NT2/D1 (cell line): ENCODE results near the gene TMEM132D.

Source experiments
- DNase-seq: peaks from one replicate; pipeline ENCODE4 v3.0.0-alpha.2; 2011; ENCODE audit warnings: low read depth, low spot score
- H3K27me3 ChIP-seq: 2 replicates; pipeline ENCODE4 v1.6.0; 2011; ENCODE audit warnings: mild to moderate bottlenecking; ENCODE audit not compliant: insufficient read length, insufficient read depth
- H3K36me3 ChIP-seq: 2 replicates; pipeline ENCODE4 v1.6.1; 2011; ENCODE audit warnings: mild to moderate bottlenecking, low read length, mixed read lengths; ENCODE audit not compliant: insufficient read depth, insufficient read length
- H3K4me1 ChIP-seq: 2 replicates; pipeline ENCODE4 v1.5.1; 2011; ENCODE audit not compliant: insufficient read depth, insufficient read length
- H3K4me3 ChIP-seq: 2 replicates; pipeline ENCODE4 v1.5.1; 2011; ENCODE audit warnings: low read depth; ENCODE audit not compliant: insufficient read length
- H3K9ac ChIP-seq: 2 replicates; pipeline ENCODE4 v1.6.0; 2011; ENCODE audit warnings: low read depth; ENCODE audit not compliant: insufficient read length
- H3K9me3 ChIP-seq: 2 replicates; pipeline ENCODE4 v1.5.1; 2011; ENCODE audit warnings: mild to moderate bottlenecking, low read length; ENCODE audit not compliant: insufficient read depth
- SUZ12 ChIP-seq: IDR thresholded peaks from 2 replicates; pipeline ENCODE4 v1.6.1; 2011; ENCODE audit not compliant: insufficient read length, insufficient read depth; ENCODE audit errors: extremely low read depth
- YY1 ChIP-seq: IDR thresholded peaks from 2 replicates; pipeline ENCODE4 v1.6.1; 2011; ENCODE audit not compliant: insufficient read length, insufficient read depth
- ZNF274 ChIP-seq: IDR thresholded peaks from 2 replicates; pipeline ENCODE4 v1.6.1; 2011; ENCODE audit warnings: mild to moderate bottlenecking, low read depth, low read length

The TMEM132D gene

DNA sequence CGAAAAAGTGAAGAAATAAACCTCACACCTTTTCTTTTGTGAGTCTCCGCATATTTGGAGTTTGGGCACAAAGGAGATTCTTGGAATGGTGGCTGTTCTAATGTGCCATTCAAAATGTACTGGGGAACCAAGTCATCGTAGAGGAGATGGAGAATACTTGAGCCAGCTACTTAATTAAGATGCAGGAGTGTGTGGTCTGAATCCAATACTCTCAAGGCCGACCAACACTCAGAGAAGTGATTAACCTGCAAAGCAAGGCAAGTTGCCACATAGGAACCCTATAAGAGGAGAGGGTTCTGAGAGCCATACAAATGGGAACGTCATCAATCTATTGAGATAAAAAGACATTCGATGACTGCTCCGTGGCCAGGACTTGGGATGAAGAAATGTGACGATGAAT lies 603.8 kb downstream of the TMEM132D start:
- no peak for DNase-seq

DNA sequence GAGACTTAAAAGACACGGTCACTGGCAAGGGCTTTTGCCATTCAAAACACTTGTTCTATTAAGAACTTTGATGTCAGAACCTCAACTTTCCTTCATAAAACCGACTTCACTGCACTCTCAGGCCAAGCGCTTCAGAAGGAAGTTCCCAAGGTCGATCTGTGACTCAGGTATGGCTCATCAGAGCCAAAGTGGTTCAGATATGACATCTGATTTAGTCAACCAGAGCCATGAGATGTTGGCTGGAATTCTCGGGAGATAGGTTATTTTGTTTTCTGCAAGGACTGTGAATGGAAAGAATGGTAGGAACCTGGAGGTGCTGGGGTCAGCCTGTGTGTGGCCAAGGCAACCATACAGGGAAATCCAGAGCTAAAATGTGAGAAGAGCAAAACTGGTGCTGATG lies 604.9 kb downstream of the TMEM132D start:
- no peak overlapping the region for H3K9ac ChIP-seq
- H3K9me3 ChIP-seq = no peaks in the 10 kb centered on the region
- no peak overlapping the region for H3K4me3 ChIP-seq
- H3K36me3 ChIP-seq = no peaks in the 10 kb centered on the region
- H3K27me3 ChIP-seq = no peaks in the 10 kb centered on the region
- H3K4me1 ChIP-seq = no peaks in the 10 kb centered on the region
- DNase-seq = no peak
- TF ChIP-seq YY1 = no peak
- TF ChIP-seq ZNF274 = no peak
- no peak for TF ChIP-seq SUZ12

More for the DNA sequence above, 603.8 kb downstream of the TMEM132D start:
- H3K4me3 ChIP-seq = no peak overlapping the region
- H3K9me3 ChIP-seq = no peaks in the 10 kb centered on the region
- H3K27me3 ChIP-seq = no peaks in the 10 kb centered on the region
- no peak overlapping the region for H3K9ac ChIP-seq
- no peaks in the 10 kb centered on the region for H3K36me3 ChIP-seq
- no peaks in the 10 kb centered on the region for H3K4me1 ChIP-seq
- TF ChIP-seq YY1 (no peak), ZNF274 (no peak), SUZ12 (no peak)

DNA sequence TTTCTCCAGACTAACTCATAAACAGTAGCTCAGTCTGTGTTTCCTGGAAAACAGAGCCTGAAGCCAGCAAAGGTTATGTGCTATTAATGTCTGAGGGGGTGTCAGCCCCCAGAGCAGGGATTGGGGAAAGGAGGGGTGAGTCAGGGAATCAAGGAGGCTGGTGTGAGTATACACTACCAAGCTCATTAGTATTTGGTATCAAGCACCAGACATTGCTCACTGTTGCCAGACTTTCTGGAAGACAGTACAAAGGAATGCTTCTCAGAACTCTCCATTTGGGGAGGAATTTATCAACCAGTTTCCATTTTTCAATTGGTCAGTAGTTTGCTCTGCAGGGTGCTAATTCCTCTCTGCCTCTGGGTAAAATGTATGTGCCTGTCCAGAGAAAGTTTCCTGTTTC lies 607.2 kb downstream of the TMEM132D start:
- Histone ChIP-seq H3K4me1 (no peaks in the 10 kb centered on the region), H3K36me3 (no peaks in the 10 kb centered on the region), H3K27me3 (no peaks in the 10 kb centered on the region), H3K9me3 (no peaks in the 10 kb centered on the region), H3K4me3 (no peak overlapping the region), H3K9ac (no peak overlapping the region)
- DNase-seq = no peak
- TF ChIP-seq SUZ12 = no peak
- no peak for TF ChIP-seq YY1
- no peak for TF ChIP-seq ZNF274

DNA sequence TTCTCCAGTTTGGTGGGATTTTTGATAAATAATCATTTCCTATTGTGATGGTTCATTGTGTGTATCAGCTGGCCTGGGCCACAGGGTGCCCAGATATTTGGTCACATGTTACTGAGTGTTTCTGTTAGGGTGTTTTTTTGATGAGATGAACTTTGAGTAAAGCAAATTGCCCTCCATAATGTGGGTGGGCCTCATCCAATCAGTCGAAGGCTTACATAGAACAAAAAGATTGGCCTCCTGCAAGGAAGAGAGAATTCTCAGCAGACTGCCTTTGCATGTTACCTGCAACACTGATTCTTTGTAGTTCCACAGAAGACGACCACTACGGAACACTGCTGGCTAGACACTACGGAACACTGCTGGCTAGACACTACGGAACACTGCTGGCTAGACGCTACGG lies 609.0 kb downstream of the TMEM132D start:
- Histone ChIP-seq H3K9ac (no peak overlapping the region), H3K4me1 (no peaks in the 10 kb centered on the region), H3K4me3 (no peak overlapping the region), H3K36me3 (no peaks in the 10 kb centered on the region), H3K27me3 (no peaks in the 10 kb centered on the region), H3K9me3 (no peaks in the 10 kb centered on the region)
- DNase-seq = no peak
- TF ChIP-seq SUZ12 = no peak
- TF ChIP-seq YY1 = no peak
- no peak for TF ChIP-seq ZNF274

DNA sequence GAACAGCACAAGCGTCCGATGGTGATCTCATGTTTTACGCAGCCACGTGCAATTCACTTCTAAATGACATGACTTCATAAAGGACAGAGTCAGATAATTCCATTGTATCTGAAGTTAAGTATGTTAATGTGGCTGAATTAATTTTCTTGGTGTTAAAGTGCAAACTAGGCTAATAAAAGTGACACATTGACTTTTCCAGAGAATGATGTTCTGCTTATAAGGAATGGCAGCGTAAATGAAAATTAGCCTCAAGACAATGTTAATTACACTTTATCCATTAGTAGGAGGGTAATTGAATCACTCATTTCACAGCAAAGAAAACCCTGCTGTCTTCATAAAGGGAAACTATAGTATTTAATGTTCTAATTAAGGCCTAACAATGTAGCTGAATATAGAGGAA lies 624.1 kb downstream of the TMEM132D start:
- Histone ChIP-seq H3K4me1 (no peaks in the 10 kb centered on the region), H3K9ac (no peak overlapping the region), H3K36me3 (no peaks in the 10 kb centered on the region), H3K9me3 (no peaks in the 10 kb centered on the region), H3K27me3 (no peaks in the 10 kb centered on the region), H3K4me3 (no peak overlapping the region)
- TF ChIP-seq ZNF274 (no peak), SUZ12 (no peak), YY1 (no peak)
- DNase-seq = no peak

DNA sequence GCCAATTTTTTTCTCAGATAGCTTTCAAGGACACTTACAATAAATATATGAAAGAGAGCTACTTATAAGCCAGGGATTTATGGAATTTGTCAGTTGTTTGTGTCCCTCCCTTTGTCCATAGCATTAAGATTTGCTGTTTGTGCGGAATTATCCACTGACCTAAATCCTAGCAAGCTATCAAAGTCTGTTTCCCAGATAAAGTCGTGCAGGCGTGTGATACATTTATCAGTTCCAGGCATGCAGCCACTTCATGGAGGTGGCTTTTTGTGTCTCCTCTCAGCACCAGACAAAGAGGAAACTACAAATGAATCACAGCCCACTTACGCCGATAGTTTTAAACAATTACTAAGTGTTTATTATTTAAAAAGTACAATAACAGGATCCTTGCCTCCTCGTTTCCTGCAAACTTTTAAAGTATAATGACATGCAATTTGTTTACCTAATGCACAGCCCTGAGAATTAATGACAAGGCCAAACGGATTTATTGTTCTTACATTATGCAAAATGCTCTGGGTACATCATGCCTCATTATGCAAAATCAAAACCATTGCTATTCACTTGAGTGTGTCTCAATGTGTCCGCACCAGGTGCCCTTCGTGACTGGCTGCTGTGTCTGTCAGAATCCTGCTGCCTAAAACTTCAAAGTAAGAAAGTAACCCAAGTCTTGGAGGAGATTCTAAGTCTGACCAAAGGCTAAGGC lies 627.3 kb downstream of the TMEM132D start:
- DNase-seq = no peak
- no peak overlapping the region for H3K9ac ChIP-seq
- H3K9me3 ChIP-seq = no peaks in the 10 kb centered on the region
- no peak for TF ChIP-seq ZNF274
- no peak for TF ChIP-seq SUZ12
- no peak for TF ChIP-seq YY1
- H3K36me3 ChIP-seq = no peaks in the 10 kb centered on the region
- no peak overlapping the region for H3K4me3 ChIP-seq
- no peaks in the 10 kb centered on the region for H3K4me1 ChIP-seq
- no peaks in the 10 kb centered on the region for H3K27me3 ChIP-seq

DNA sequence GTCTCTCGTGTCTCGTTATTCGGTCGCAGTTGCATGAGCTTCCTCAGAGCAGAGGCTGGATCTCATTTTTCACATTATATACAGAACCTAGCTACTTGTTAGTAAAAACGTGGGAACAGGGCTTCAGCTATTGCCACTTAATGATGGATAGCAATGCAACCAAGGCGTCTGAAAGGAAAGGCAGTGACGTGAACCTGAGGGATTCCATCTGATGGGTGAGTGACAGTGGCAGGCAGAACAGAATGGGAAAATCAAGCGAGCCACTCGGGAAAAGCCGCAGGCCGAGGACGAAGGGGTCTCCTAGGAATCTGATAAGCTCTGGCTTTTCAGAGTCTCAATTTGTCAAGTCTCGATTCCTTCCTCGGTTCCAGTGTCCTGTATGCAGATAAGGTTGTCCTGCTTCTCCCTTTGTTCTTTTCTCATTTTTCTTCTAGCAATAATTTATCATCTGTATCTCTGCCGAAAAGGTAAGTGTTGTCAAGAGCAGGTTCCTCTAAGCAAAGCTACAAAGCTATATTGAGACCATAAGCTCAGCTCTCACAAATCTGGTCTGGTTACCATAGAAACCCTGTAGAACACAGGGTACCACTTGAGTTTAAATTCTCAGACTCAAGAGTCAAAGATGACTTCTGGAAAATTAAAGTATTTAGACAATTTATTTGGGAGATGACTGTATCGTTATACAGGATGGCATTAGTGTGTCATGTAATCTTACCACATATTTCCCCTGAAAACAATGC lies 633.9 kb downstream of the TMEM132D start:
- TF ChIP-seq YY1 = no peak
- TF ChIP-seq ZNF274 = no peak
- TF ChIP-seq SUZ12 = no peak
- no peaks in the 10 kb centered on the region for H3K27me3 ChIP-seq
- H3K4me3 ChIP-seq = no peak overlapping the region
- H3K9ac ChIP-seq = no peak overlapping the region
- DNase-seq = no peak
- H3K4me1 ChIP-seq = no peaks in the 10 kb centered on the region
- no peaks in the 10 kb centered on the region; the same call in 1 of the 2 replicates for H3K9me3 ChIP-seq
- H3K36me3 ChIP-seq = no peaks in the 10 kb centered on the region
